Activated CD4-positive, alpha-beta T cell treated with anti-CD3 and anti-CD28 coated beads, Interleukin-2, amount 50 U/mL, for 4 hours (primary cell): Measurements from ENCODE around the gene BEST3.
"Not testable (repeated sequence)": the region's sequence is repeated elsewhere in the genome, so short reads cannot be mapped to it uniquely, and the experiment has no call there.

ENCODE experiments used
- DNase-seq, 2 experiments: peaks; one replicate each; pipeline ENCODE4 v3.0.0-alpha.2; 2020

The BEST3 gene

DNA sequence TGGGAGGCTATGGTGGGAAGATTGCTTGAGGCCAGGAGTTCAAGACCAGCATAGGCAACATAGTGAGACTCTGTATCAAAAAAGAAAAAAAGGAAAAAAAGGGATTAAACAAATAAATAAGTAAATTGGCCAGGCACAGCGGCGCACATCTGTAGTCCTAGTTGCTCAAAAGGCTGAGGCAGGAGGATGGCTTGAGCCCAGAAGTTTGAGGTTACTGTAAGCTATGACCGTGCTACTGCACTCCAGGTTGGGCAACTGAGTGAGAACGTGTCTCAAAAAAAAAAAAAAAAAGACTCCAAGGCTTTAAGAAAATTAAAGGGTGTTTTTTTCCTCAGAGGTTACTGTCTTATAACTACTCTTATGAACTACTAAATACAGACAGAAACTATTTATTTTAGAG, 11.7 kb downstream of the BEST3 start:
- DNase-seq, result no peak

DNA sequence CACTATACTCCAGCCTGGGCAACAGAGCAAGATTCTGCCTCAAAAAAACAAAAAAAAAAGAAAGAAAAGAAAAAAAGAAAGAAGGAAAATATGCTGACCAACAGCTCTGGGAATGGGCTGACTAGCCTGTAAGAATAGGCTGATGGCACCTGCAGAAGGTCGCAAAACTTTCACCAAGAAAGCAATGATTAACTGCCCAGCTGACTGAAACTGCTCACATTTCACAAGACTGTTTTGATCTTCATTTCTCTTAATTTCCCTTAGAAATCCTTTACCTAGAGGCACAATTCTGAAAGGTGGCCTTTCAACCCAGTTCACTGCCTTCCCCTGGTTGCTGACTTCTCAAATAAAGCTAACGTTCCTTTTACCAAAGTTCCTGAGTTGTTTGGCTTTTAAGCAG, 12.4 kb downstream of the BEST3 start:
- DNase-seq, result no peak

DNA sequence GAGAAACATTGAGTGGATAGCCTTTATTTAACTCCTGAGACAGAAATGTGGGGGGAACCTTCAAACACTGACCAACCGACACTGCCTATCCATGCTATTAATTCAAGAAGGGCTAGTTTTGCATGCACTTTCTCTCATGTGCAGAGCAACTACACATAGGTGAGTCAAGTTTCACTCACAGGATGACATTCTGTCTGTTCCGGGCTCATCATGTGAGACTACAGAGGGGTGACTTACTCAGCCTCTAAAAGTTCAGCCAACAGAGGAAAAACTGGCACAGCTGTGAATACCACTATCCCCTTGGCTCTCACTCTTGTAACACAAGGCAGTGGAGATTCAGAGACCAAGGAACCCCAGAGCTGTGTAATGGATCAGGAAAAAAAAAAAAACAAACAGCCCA, 13.3 kb downstream of the BEST3 start:
- no peak for DNase-seq

DNA sequence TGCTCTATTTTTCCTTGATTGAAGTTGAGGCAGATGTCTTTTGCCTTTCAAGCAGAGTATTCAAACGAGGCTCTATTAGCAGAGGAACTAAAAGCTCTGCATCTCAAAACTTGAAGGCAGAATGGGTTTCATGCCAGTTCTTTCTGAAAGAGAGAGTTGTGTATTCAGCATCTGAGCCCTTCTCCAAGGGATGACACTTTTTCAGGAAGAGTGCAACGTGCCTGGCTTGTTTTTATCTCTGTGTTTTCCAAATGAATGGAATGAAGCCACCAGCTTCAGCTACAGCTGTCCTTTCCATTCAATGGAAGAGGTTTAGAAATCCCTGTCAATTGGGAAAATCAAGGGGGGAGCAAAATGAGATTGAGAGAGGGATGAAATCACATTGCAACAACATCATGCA, 14.6 kb downstream of the BEST3 start:
- DNase-seq, result no peak

DNA sequence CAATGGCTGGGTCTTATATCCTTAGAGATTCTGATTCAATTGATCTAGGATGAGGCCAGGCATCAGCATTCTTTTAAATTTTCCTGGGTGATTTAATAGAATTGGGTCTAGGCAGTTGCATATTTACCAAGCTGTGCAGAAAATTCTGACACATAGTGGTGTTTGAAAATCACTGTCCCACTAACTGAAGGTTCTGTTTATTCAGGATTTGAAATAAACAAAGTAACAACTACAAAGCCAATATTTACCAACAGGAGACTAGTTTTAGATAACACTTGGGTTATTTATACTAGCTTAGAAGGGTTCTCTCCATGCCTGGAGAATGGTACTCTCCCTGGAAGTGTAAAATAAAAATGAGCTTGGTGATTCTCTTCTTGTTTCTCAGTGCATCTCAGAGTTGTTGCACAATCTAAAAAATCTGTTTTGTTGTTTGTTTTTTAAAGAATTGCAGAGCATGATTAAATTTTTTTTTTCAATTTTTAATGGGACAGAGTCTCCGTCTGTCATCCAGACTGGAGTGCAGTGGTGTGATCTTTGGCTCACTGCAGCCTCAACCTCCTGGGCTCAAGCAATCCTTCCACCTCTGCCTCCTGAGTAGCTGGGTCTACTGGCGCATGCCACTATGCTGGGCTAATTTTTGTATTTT, 16.9 kb downstream of the BEST3 start:
- DNase-seq, result no peak

DNA sequence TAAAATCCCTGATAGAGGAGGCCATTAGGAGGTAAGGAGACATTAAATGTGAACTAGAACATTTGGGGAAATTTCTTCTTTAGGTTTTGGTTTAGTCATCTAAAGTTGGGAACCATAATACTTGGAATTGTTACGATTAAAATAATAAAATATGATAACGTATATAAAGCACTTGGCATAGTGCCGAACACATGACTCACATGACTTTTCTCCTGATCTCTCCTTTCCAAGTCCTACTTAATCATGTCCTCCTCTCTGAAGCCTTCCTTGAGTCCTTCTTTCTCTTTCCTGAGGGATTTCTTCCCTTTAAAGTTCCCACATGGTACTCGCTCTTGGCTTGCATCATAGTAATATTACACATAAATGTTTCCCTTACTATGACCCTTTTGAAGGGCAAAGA, 20.0 kb downstream of the BEST3 start:
- no peak for DNase-seq

DNA sequence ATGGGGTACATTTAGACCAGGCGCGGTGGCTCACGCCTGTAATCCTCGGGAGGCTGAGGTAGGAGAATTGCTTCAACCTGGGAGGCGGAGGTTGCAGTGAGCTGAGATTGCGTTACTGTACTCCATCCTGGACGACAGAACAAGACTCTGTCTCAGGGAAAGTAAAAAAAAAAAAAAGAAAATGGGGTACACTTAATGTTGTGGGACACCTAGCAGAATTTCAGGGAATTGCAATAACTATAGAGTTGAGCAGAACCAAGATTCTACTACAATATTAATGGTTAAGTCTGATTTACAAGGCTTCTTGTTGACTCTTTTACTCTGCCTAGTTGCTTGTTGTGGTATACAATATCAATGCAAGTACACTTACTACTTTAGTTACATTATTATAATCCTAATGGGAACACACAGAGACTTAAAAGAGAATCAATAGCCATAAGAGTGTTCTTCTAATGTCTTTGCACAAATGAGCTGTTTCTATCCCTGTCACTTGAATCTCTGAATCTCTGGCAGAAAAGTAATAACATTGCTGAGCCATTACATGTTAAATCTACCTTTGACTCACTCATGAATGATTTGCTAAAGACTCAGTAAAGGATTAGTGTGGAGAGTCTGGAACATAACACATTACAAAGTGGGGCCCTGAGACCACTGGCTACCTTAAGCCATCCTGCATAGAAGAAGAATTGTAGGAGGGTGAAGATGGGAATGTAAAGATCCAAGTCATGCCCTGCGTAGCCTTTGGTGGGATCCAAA, 22.7 kb downstream of the BEST3 start:
- no peak for DNase-seq

DNA sequence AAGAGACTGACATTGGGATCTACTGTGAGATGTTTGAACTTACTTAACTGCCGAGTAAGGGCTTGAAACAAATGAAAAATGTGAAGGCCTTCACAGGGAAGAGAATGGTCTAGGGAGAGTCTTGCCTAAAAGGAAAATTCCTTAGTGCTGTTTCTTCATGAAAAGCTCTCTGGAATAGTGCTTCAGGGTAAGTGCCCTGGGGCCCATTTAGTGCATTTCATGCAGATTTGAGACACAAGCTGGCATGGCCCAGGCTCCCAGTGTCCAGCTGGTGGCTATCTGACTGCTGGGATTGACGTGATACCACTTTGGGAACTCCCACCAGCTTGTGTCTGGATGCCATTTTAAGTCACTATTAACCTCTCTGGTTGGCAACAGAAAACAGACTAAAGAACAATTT, 26.9 kb downstream of the BEST3 start:
- DNase-seq, result no peak

DNA sequence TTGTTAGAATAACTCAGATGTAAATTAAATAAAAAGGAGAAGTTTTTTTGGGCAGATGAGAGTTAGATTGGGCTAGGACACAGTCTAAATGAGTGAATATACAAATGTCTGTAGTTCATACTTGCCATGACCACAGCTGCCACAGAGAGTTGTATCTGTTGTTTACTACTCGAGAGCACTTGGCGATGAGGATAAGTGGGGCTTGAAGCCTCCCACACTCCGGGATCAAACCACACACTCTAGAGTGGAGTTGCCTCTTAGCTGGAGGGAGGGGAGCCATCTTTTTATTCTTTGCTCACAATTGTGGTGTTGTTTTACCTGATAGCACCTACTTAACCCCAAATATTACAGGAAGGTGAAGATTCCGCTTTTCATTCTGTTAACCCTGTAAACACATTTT, 27.5 kb downstream of the BEST3 start:
- DNase-seq, result no peak

DNA sequence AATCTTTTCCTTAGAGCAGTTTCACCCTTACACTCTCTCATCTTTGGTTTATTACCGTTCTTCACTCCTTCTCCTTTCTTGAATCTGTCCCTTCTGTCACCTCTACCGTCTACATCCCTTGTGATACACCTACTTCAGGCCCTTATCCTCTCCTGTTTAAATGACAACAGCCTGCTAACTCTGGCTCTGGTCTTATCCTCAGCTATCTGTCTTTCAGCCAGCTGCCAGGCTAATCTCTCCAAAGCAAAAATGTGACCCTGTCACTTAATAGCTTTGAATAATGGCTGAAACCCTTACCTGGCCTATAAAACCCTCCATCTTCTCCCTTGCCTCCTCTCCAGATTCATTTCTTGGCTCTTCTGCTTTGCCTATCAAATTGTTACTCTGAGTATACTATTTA, 32.3 kb downstream of the BEST3 start:
- no peak for DNase-seq

DNA sequence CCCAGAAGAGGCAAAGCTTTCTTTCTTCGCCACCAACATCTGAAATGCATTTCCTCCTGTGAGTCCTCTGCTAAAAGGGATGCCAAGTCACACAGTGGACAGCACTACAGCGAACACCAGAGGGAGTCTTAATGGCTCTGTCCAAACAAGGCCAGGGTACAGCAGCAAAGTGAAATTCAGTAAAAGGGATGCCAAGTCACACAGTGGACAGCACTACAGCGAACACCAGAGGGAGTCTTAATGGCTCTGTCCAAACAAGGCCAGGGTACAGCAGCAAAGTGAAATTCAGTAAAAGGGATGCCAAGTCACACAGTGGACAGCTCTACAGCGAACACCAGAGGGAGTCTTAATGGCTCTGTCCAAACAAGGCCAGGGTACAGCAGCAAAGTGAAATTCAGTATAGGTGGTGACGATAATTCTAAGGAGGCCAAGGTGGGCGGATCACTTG, 34.1 kb downstream of the BEST3 start:
- not testable (repeated sequence) for DNase-seq

DNA sequence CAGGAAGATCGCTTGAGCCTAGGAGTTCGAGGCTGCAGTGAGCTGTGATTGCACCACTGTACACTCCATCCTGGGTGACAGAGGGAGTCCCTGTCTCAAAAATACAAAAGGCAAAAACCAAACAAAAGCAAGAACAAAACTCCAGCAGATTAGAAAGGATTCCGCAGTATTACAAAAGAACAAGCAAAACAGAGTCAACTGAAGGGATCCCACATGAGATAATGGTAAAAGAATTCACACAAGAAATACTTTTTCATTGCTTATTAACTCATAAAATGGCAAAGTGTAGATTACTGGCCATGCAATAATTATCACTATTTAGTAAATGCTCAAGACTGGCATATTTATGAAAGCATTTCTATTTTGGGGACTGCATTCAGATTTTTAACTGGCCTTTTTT, 35.4 kb downstream of the BEST3 start:
- DNase-seq, result no peak

DNA sequence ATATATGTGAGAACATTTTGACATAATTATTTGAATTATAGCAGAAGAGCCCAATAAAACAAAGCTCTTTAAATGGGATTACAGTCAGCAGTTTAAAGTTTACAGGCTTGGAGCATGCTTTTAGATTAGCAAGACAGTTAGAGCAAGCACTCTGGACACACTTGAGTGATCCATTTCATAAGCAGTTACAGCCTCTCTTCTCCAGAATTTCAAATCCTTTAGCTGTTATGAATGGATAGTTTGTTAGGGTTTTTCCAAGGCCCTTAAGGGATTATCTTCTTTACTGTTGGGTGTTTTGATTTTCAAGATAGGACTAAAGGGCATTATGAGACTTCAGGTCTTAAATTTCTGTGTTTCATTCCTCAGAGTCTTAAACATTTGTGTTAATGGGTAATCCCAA, 36.3 kb downstream of the BEST3 start:
- no peak for DNase-seq

DNA sequence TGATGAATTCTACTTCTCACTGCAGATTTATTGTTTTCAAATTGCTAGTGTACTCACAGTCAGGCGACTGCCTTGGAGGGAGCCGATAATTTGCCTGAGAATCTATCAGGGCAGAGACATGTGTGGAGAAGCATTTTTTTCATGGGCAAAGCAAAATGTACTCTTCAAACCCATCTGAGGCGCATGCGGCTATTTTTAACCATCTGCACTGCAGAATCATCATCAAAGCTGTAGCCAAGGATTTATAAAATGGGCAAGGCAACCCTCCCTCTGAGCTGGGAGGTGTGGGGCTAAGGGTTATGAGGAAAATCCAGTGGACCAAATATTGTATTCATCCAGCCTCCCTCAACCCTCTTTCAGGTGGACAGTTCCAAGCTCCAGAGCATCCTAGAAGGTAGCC, 37.7 kb downstream of the BEST3 start:
- DNase-seq, result no peak

DNA sequence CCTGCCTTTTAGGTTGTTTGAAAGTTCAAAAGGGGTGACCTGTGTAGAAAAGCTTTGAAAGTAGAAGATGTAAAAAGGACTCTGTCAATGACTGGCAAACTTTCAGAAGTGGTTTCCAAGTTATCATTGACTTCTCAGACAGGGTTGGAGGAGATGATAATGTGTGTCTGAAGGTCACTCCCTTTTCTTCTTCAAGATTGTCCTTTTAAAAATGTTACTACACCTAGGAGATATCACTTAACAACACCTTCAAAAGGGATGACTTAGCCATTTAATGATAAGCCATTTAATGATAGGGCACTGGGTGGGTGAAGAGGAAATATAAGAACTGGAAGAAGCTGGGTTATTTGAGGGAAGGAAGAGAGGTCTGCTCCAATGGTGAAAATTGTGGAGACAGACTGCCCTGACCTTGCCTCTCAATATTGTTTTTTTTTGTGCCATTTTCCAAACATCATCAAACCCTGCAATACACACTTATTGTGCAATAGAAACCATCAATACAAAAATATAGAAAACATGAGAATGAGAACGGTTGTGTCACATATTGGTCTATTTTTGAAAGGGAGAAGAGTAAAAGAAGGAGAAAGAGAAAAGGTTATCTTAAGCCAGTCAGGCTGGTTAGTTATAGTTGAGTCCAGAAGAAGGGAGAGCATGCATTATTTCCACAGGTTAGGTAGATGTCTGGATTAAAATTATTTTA, 38.8 kb downstream of the BEST3 start:
- no peak for DNase-seq

DNA sequence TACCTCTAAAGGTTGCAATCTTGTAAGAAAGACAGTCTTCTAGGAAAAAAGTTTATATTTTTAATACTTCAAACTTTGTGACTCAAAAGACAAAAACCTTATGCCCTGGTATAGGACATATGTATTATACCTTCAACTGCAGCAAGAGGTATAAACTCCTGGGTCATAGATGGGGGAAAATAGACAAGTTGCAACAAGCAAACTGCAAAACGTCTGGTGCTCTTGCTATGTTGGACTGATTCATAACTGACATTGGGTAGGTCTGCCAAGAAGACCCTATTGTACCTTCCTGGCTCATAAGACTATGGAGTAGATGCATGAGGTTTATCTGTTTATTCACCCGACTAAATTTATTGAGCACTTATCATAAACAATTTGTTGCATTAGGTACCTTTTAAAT, 40.9 kb downstream of the BEST3 start:
- no peak for DNase-seq

DNA sequence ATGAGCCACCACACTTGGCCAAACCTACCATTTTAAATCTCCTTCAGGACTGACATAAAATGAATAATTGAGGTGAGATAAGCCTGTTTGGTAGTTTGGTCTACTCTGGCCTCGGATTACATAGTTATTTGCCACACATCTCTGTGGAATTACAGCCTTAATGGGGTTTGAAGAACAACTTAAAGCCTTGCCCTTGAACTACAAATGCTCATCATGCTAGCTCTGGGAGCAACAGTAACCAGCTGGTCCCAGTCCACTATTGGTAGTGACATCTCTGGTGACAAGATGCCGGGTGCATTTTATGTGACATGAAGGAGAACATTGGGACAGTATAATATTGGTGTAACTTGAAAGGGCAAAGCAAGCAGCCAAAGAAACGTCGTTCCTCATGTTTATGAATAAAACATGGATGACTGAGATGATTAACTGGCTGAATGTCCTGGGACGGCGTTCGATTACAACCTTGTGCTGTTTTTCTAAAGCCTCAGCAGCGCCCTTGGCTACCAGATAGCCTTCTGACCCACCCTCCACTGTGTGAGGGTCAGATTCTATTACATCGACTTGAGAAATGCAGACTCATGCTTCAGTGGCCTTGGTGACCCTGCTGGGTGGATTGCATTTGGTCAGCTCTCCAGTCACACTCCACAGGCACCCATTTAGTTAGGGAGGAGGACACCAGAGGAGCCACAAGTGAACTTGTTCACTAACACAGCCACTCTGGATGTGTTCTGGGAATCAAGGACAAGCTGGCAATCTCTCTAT, 41.5 kb downstream of the BEST3 start:
- no peak for DNase-seq

DNA sequence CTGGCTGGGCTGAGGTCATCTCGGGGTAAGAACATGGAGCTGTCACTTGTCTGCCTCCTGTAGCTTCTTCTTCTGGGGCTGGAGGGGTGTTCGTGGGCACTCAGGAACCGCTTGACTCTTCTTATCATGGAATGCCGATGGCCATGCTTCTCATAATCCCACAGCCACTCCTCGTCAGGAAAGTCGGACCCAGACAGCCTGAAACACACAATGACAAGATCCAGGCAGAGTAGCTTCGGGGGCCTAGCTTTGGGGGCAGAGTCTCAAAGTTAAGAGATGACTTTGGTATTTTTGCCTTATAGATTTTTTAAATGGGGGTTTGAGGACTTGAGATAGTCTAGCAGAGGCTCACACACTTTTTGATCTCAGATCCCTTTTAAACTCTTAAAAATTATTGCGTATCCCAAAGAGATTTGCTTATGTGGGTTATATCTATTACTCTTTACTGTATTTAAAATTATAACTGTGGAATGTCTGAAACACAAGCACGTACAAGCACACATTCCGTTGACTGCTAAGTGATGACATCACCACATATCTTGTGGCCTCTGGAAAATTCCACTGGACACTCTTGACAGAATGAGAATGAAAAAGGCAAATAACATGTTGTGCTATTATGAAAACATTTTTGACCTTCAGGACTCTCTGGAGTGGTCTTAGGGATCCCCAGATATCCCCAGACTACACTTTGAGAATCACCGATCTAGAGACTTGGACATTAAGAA, 43.3 kb downstream of the BEST3 start:
- DNase-seq, result no peak

DNA sequence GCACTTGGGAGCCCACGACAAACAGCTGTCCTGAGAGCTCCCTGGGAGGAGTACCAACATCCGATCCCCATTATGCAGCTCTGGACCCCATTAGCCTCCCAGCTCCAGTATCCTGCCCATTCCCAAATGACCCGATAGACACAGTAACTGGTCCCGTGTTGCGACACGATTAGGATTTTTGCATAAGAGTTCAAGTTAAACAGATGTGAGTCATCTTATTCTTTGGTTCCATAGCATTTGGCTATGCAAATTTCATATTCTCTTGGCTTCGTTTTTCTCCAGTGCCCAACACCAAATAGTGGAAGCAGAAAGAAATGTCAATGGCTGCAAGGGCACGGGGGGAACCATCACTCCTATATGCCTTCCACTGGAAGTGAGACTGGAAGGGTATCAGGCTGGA, 45.4 kb downstream of the BEST3 start:
- no peak for DNase-seq

DNA sequence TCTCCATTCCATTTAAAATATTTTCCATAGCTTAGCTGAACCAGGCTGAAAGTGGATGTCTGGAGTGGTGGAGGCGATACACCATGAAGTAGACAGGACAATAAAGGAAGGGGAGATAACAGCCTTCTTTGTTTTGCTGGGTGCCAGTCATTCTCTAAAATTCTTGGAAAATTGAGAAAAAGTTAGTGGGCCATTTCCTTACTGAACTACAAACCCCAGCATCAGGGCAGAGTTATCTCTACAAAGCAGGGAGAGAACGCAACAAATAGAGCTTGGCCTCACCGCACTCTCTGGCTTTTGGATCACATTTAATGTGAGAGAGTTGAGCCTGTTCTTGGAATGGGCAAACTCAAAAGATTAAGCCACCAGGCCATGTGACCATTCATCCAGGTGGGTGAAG, 47.2 kb downstream of the BEST3 start:
- no peak for DNase-seq

DNA sequence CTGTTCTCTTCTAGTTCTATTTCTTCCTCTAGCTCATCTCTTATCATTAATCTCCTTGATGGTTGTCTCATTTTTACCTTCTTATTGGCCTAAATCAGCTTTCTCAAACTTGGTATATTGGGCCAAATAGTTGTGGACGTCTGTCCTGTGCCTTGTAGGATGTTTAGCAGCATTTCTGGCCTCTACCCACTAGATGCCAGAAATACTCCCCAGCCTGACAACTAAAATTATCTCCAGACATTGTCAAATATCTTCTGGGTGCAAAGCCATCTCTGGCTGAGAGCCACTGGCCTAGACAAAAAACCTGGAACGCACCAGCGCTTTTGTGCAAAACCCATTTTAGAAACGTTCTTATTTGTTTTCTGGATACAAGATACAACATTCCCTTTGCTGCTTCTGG, 49.6 kb downstream of the BEST3 start:
- no peak for DNase-seq

DNA sequence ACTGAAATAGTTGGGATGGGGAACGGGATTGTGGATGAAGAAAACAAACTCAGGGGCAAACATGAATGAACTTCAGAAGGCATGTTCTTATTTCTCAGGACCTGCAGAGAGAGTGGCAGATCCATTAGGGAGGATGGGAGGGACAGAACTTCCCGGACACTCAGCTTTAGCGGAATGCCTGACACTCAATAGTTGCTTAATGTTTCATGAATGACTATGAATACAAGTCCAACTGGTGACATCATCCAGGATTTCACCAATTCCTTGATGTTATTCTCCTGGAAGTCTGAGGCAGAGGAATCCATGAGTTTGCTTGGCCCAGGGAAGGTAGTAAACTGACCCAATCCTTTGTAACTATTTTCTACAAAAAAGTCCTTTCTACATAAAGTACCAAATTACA, 50.6 kb downstream of the BEST3 start:
- no peak for DNase-seq

DNA sequence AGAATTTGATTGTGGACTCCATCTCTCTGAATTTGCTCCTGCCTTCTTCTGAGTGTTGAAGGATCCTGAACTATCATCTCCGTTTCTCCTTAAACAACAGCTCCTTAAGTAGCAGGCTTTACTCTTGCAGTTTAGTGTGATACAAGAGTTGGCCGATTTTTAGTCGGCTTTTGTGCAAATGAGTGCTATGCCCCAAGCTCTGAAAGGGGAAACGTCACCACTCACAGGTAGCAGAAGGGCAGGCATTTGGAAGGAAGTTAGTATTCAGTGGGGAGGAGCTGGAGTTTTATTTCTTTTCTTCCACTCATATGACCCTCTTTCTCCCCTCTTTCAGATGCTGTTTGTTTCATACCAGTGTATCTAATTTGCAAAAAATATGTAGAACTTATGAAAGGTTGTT, 51.9 kb downstream of the BEST3 start:
- DNase-seq, result no peak
